SU-DHL-6 (cell line): ENCODE results near the gene TRIM61.

ENCODE experiments used
- H2AFZ ChIP-seq: fragments of 200-600 bp; sonication (generic); 2 replicates; pipeline ENCODE4 v1.6.1; 2014; ENCODE audit warnings: low read depth, mild to moderate bottlenecking, moderate library complexity, mixed read lengths, antibody characterized with exemption, low read length; ENCODE audit not compliant: severe bottlenecking
- H3F3A ChIP-seq: fragments of 200-600 bp; shearing (Covaris generic); 2 replicates; pipeline ENCODE4 v1.6.0; 2016; ENCODE audit warnings: antibody characterized with exemption, mild to moderate bottlenecking; ENCODE audit not compliant: insufficient read depth
- H3K27ac ChIP-seq: fragments of 200-600 bp; sonication (generic); 2 replicates; pipeline ENCODE4 v1.5.1; 2016; ENCODE audit warnings: low read depth, mild to moderate bottlenecking, low read length, moderate library complexity, mixed read lengths
- H3K27me3 ChIP-seq: fragments of 200-600 bp; sonication (generic), shearing (Covaris generic); 2 replicates; pipeline ENCODE4 v1.6.0; 2014; ENCODE audit warnings: mild to moderate bottlenecking, low read length
- H3K36me3 ChIP-seq: fragments of 200-600 bp; sonication (generic); 2 replicates; pipeline ENCODE4 v1.6.1; 2014; ENCODE audit warnings: mild to moderate bottlenecking, low read length, mixed read lengths
- H3K4me2 ChIP-seq: fragments of 300-600, 200-600 bp; shearing (Covaris generic), sonication (generic); 2 replicates; pipeline ENCODE4 v1.6.0; 2014; ENCODE audit warnings: low read length, low read depth, mild to moderate bottlenecking; ENCODE audit not compliant: poor library complexity, severe bottlenecking
- H3K4me3 ChIP-seq: fragments of 200-600 bp; sonication (generic); 2 replicates; pipeline ENCODE4 v1.5.1; 2014; ENCODE audit warnings: antibody characterized with exemption, low read length, mild to moderate bottlenecking, mixed read lengths; ENCODE audit not compliant: insufficient read depth, poor library complexity, severe bottlenecking
- H3K79me2 ChIP-seq: fragments of 200-600 bp; sonication (generic); 2 replicates; pipeline ENCODE4 v1.6.1; 2014; ENCODE audit warnings: mild to moderate bottlenecking, low read length, moderate library complexity; ENCODE audit not compliant: insufficient read depth
- H3K9ac ChIP-seq: fragments of 200-600 bp; sonication (generic); 2 replicates; pipeline ENCODE4 v1.7.0; 2014; ENCODE audit warnings: mild to moderate bottlenecking, low read length
- H3K9me2 ChIP-seq: fragments of 200-600 bp; sonication (generic); replicated peaks from 2 replicates; pipeline ENCODE4 v1.6.1; 2014; ENCODE audit warnings: low read length; ENCODE audit not compliant: insufficient read depth
- H3K9me3 ChIP-seq: fragments of 200-600 bp; sonication (generic); 2 replicates; pipeline ENCODE4 v1.6.1; 2014; ENCODE audit warnings: low read length, mixed read lengths; ENCODE audit not compliant: insufficient read depth
- H4K20me1 ChIP-seq: fragments of 200-600 bp; sonication (generic); 2 replicates; pipeline ENCODE4 v1.6.1; 2014; ENCODE audit warnings: low read depth, mild to moderate bottlenecking, antibody characterized with exemption, low read length, moderate library complexity, mixed read lengths
- EZH2phosphoT487 ChIP-seq: fragments of 200-600 bp; sonication (generic), shearing (Covaris generic); conservative IDR thresholded peaks from 2 replicates; pipeline ENCODE4 v1.6.1; 2018; ENCODE audit warnings: mild to moderate bottlenecking, antibody characterized with exemption, low read length, moderate library complexity, mixed read lengths
- TF ChIP-seq, protein P1 (sequence below): fragments of 200-600 bp; sonication (generic); IDR thresholded peaks from one replicate; pipeline ENCODE4 v1.5.1; 2017; ENCODE audit warnings: antibody characterized with exemption, mild to moderate bottlenecking, low read length, moderate library complexity; ENCODE audit not compliant: insufficient read depth, poor library complexity, severe bottlenecking

The TRIM61 gene

DNA sequence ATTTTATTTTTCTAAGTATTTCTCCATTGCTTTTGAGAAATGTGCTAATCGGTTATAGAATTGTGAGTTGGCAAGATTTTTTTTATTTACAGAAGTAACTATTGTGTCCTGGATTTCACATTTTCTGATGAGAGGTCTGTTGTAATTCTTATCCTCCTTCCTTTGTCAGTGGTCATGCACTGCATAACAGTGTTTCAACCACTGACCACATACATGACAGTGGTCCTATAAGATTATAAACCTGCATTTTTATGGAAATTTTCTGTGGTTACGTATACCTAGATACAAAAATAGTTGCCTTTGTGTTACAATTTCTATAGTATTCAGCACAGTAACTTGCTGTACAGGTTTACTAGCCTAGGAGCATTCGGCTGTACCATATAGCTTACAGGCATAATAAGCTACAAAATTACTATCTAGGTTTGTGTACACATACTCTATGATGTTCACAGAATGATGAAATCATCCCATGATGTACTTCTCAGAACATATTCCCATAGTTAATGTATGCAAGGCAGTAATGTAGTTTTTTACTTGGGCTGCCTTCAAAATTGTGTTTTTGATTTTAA is 52.7 kb downstream of the TRIM61 start:
- no peaks in the 10 kb centered on the region for H3K79me2 ChIP-seq
- no peak for TF ChIP-seq EZH2phosphoT487
- TF ChIP-seq, protein P1, sequence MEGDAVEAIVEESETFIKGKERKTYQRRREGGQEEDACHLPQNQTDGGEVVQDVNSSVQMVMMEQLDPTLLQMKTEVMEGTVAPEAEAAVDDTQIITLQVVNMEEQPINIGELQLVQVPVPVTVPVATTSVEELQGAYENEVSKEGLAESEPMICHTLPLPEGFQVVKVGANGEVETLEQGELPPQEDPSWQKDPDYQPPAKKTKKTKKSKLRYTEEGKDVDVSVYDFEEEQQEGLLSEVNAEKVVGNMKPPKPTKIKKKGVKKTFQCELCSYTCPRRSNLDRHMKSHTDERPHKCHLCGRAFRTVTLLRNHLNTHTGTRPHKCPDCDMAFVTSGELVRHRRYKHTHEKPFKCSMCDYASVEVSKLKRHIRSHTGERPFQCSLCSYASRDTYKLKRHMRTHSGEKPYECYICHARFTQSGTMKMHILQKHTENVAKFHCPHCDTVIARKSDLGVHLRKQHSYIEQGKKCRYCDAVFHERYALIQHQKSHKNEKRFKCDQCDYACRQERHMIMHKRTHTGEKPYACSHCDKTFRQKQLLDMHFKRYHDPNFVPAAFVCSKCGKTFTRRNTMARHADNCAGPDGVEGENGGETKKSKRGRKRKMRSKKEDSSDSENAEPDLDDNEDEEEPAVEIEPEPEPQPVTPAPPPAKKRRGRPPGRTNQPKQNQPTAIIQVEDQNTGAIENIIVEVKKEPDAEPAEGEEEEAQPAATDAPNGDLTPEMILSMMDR: no peak
- no peak overlapping the region for H3K4me3 ChIP-seq
- no peaks in the 10 kb centered on the region for H3F3A ChIP-seq
- no peaks in the 10 kb centered on the region for H3K36me3 ChIP-seq
- no peak overlapping the region for H3K27ac ChIP-seq
- no peaks in the 10 kb centered on the region for H3K9me3 ChIP-seq
- H2AFZ ChIP-seq: no peak overlapping the region
- no peaks in the 10 kb centered on the region for H4K20me1 ChIP-seq
- no peak overlapping the region for H3K9ac ChIP-seq
- no peak overlapping the region for H3K4me2 ChIP-seq
- no peaks in the 10 kb centered on the region for H3K9me2 ChIP-seq
- H3K27me3 ChIP-seq: no peaks in the 10 kb centered on the region

DNA sequence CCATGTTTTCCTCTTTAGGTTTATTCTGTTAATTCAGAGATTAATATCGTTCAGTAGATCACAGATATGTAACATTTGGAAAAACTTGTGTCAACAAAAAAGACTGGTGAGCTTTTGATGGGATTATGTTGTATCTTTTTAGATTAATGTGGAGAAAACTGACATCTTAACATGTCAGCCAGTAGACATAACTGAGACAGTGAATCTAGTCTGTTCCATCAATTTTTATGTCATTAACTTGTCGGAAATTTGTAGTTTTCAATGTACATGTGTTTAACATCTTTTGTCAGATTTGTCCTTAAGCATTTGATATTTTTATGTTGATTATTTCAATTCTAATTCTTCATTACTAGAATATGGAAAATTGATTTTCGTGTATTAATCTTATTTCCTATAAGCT is 58.5 kb downstream of the TRIM61 start:
- H3K27me3 ChIP-seq: no peaks in the 10 kb centered on the region
- no peaks in the 10 kb centered on the region for H3K79me2 ChIP-seq
- H3K27ac ChIP-seq: no peak overlapping the region
- no peak overlapping the region for H3K9ac ChIP-seq
- H2AFZ ChIP-seq: no peak overlapping the region
- no peaks in the 10 kb centered on the region for H3K36me3 ChIP-seq
- H3K9me3 ChIP-seq: no peaks in the 10 kb centered on the region
- H3K4me2 ChIP-seq: no peak overlapping the region
- no peak overlapping the region for H3K4me3 ChIP-seq
- TF ChIP-seq, protein P1: no peak
- TF ChIP-seq EZH2phosphoT487: no peak
- no peaks in the 10 kb centered on the region for H3F3A ChIP-seq
- no peaks in the 10 kb centered on the region for H4K20me1 ChIP-seq
- H3K9me2 ChIP-seq: no peaks in the 10 kb centered on the region
